Stimulated activated naive CD8-positive, alpha-beta T cell treated with anti-CD3 and anti-CD28 coated beads, Interleukin-15, Interleukin-2, amounts not matched to agents 100 U/mL and 50 U/mL, for 24 hours (primary cell): Measurements from ENCODE around the gene RAB3C.
"Not testable (repeated sequence)": the region's sequence is repeated elsewhere in the genome, so short reads cannot be mapped to it uniquely, and the experiment has no call there.

Experiments
- ATAC-seq: fragments of 150-1000 bp; cut with Tn5 transposase; one replicate; pipeline ENCODE4 v1.10.0; 2021
- DNase-seq: peaks from one replicate; pipeline ENCODE4 v3.0.0; 2021

The RAB3C gene

GRCh38 chr5:58602889-58603288 lies 20.0 kb downstream of the RAB3C start:
- ATAC-seq, DNase-seq: not testable (repeated sequence)

GRCh38 chr5:58606064-58606463 lies 23.2 kb downstream of the RAB3C start:
- ATAC-seq: no peak

GRCh38 chr5:58615972-58616371 lies 33.1 kb downstream of the RAB3C start:
- no peak for ATAC-seq
- DNase-seq: no peak

More at GRCh38 chr5:58606064-58606463, 23.2 kb downstream of the RAB3C start:
- DNase-seq: no peak

- no peak for ATAC-seq
- DNase-seq: no peak
Measured at GRCh38 chr5:58617241-58617640, 34.4 kb downstream of the RAB3C start.

- ATAC-seq (no peak), DNase-seq (no peak)
Measured at GRCh38 chr5:58620336-58620735, 37.5 kb downstream of the RAB3C start.

GRCh38 chr5:58622936-58623871 lies 40.3 kb downstream of the RAB3C start:
- DNase-seq (no peak), ATAC-seq (no peak)

GRCh38 chr5:58628626-58629025 lies 45.8 kb downstream of the RAB3C start:
- ATAC-seq: no peak
- no peak for DNase-seq

- no peak for ATAC-seq
- no peak for DNase-seq
Measured at GRCh38 chr5:58629271-58630159, 46.6 kb downstream of the RAB3C start.

GRCh38 chr5:58631895-58632294 lies 49.0 kb downstream of the RAB3C start:
- DNase-seq (no peak), ATAC-seq (no peak)

- ATAC-seq (no peak), DNase-seq (no peak)
Measured at GRCh38 chr5:58635416-58635815, 52.5 kb downstream of the RAB3C start.

- ATAC-seq: no peak
- no peak for DNase-seq
Measured at GRCh38 chr5:58640011-58640410, 57.1 kb downstream of the RAB3C start.

GRCh38 chr5:58641533-58641932 lies 58.7 kb downstream of the RAB3C start:
- ATAC-seq: no peak
- no peak for DNase-seq

- DNase-seq: no peak
- no peak for ATAC-seq
Measured at GRCh38 chr5:58648846-58649245, 66.0 kb downstream of the RAB3C start.

GRCh38 chr5:58649716-58650115 lies 66.8 kb downstream of the RAB3C start:
- no peak for DNase-seq
- ATAC-seq: no peak

- DNase-seq (no peak), ATAC-seq (no peak)
Measured at GRCh38 chr5:58653521-58653920, 70.6 kb downstream of the RAB3C start.

GRCh38 chr5:58666141-58666540 lies 83.3 kb downstream of the RAB3C start:
- ATAC-seq (no peak), DNase-seq (no peak)

GRCh38 chr5:58666598-58667581 lies 84.0 kb downstream of the RAB3C start:
- no peak for DNase-seq
- no peak for ATAC-seq

GRCh38 chr5:58670582-58670981 lies 87.7 kb downstream of the RAB3C start:
- ATAC-seq (no peak), DNase-seq (no peak)

- ATAC-seq (no peak), DNase-seq (no peak)
Measured at GRCh38 chr5:58671155-58671554, 88.3 kb downstream of the RAB3C start.

- no peak for ATAC-seq
- no peak for DNase-seq
Measured at GRCh38 chr5:58672521-58672920, 89.6 kb downstream of the RAB3C start.

- DNase-seq: no peak
- no peak for ATAC-seq
Measured at GRCh38 chr5:58674070-58674469, 91.2 kb downstream of the RAB3C start.

GRCh38 chr5:58674711-58675110 lies 91.8 kb downstream of the RAB3C start:
- ATAC-seq: no peak
- no peak for DNase-seq
